Stimulated activated naive CD4-positive, alpha-beta T cell (primary cell): ENCODE measurements around the gene SLC1A2.

ENCODE experiments used
- DNase-seq, 6 experiments: peaks; one replicate each; lab custom pipeline; 2025; lab: John Stamatoyannopoulos, UW

SLC1A2 gene

DNA sequence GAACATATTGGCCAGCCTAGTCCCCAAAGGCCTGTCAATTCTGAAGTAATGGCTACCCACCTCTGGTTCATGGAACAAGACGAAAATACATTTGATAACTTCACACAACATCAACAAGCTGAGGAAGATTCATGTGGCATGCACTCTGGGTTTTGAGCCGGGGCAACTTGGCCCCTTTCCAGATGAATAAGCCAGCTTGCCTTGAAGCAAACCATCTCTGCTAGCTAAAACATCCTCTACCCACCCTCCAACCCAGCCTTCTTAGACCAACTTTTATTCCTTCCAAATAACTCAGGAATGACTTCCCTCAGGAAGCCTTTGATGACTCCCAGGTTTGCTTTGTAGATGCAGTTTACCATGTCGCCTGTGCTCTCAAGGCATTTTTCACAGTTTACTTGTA, 94.4 kb downstream of the SLC1A2 start:
- DNase-seq: no peak

DNA sequence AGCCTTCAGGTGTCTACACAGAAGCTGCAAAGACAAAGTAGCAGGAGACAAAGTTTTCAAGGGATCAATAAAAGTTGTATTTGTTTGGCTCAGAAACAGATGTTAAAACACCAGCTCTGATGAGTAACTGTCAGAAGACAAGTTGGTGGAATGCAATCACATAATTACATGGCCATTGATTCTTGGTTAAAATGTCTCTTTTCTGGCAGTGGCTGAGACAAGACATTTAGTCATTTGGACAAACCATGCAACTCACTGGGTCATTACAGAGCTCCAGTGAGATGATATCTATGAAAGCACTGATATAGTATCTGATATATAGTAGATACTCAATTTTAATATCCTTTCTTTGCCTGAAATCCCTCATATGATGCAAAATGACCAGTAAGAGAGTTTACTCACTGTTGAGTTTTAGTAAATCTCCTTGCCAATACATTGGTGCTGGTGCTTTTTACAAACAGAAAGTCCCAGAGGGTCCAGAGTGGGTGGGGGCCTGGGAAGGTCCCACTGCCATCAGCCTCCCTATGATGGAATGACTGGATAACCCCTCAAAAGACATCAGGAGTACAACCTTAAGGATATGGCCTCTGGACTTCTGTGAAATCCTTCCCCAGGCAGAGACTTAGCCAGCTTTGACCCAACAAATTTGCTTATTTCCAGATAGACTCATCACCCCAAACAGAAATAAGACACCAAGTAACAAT, 95.0 kb downstream of the SLC1A2 start:
- no peak for DNase-seq

DNA sequence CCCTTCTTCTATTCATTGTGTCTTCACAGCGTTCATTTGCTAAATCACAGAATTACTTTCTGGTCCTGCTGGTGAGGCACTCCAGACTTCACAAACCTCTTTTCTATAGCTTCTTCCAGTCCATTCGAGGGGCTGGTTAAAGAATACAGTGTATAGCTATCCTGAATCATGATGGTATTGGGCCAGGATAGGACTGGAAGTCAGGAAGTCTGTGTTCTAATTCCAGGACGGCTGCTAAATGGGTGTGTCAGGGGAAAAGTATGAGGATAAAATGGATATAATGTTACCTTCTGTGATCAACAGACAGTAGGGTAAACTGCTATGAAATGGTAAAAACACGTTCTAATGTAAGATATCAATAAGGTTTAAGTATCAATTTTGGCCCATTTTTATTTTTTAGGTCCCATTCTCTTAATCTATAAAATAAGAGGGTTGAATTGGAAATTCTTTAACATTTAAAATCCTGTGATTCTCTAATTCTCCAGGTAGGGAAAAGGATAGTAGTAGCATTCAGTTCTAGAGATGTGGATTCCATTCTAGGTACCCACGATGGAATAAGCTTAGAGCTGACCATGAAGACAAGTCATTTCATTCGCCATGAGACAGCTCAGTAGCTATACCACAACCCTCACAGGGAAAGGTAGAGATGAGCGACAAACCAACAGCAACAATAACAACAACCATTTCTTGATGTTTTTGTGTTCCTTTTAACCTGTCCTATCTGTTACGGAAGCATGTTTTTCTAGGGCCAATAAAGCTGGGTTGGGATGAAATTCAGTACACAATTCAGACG, 96.1 kb downstream of the SLC1A2 start:
- DNase-seq: no peak

DNA sequence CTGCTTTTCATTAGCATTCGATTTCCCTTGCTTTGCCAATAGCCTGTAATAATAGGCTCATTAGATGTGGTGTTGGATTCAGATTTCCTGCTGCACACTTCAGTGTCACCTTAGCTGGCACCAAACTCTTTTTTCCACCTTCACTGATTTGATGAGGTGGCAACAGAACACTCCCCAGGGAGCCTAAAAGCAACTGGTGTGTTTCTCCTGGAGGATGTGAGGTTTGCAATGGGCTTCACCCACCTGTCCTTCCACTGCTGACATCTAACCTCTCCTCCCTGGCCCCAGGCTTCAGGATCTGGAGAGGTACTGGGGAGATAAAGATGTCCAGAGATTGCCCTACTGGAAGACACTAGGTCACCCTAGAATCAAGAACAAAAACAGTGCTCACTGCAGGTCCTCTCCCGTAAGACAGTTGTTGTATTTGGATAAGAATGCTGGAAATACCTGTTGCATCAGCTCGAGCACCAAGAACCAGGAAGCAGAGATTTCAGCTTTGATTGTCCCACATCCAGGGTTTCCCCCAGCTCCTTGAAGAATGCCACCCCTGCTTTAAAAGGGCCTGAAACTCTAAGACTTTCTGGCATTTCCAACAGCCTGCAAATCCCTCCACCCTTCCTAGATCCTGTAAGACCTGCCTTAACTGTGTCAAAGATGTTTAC, 96.9 kb downstream of the SLC1A2 start:
- DNase-seq: no peak

DNA sequence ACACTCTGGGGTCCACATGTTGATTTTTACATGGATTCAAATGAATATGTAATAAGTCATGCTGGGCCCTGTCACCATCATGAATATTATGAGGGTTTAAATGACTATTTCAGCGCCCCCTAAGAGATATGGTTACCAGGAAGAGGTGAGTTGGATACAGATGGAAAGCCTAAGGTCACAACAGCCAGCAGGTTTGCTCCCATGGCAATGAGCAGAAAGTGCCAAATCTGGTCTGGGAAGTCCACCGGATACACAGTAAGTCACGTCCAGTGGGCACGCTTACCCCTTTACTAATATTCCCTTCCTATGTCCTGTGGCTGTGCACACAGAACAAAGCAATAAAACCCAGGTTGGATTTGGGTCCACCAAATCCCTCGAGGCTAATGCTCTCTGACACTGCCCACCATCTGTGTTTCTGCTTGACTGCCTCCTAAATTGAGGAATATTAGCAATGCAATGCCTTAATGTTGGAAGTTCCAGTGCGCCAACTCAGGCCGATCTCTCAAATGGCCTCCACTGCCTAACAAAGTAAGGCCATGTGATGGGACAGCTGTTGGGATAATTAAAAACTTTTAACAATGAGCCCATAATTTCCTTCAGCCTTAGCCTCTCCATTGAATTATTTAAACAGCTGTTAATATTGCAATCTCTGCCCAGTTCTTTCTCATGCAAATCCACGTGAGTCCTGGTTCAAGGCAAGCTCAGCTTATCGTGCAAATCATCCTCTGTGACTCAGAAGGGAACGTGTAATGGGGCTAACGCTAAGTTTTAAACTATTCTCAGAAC, 97.6 kb downstream of the SLC1A2 start:
- DNase-seq: no peak

DNA sequence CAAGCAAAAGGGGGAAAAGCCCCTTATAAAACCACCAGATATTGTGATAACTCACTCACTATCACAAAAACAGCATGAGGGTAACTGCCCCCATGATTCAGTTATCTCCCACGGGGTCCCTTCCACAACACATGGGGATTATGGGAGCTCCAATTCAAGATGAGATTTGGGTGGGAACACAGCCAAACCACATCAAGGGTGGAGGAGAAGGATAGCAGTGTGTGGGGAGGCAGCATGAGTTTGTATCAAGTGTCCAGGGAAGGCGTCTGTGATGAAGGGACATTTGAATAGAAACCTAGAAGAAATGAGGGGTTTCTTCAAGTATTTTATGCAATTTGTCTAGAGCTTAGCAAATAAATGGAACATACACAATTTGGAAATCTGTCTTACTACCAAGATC, 98.2 kb downstream of the SLC1A2 start:
- no peak for DNase-seq

DNA sequence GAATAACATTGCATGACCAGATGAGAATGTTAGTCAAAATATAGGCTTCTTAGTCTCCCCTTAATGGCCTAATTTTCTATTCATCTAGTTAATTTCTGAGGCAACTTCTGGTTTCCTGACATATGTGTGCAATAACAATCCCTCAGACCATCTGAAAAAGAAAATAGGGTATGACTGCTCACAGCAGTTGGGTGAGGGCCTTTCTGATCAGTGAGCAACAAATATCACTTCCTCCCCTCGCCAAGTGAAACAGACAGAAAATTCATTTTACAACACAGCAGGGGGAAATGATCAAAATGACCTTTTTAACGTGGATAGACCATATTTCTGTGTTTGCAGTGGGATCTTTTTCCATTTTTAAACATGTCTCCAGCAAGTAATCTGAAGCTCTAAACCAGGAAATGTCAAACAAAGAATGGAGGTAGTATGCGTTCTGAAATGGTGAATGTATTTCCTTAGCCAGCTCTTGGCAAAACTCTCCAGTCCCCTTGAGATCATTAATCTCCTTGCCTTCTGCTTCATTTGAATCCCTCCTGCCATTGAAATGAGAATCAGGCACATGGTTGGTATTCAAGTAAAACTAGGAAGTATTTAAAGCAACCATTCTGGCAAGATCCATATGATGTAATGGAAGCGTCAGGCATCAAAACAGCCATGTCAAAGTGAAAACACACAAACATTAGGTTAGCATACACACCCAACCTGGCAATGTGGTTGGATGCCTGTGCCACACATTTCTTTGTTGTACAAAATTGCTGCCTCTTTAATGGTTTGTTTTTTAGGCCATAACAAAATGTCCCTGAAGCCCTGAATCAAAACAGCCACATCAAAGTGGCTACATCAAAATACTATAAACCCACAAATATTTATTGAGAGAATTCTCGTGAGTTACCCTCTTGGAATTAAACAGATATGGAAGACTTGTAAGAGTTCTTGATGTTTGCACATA, 100.1 kb downstream of the SLC1A2 start:
- DNase-seq: no peak

DNA sequence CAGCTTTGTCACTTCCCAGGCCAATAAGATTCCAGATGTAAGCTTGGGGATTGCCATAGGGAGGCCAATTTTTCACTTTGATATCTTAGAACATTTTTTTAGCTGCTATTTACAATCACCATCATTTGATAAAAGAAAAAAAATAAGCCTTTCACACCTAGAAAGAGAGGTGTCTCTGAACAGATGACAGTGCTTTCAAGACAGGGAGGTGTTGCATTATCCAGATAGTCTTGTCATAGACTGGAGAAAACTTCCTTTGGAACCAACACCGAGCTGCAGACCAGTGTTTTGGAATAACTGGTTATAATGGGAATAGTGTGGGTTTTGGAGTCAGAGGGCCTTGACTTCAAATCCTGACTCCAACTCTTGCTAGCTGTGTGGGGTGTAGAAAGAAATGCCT, 101.0 kb downstream of the SLC1A2 start:
- DNase-seq: no peak

DNA sequence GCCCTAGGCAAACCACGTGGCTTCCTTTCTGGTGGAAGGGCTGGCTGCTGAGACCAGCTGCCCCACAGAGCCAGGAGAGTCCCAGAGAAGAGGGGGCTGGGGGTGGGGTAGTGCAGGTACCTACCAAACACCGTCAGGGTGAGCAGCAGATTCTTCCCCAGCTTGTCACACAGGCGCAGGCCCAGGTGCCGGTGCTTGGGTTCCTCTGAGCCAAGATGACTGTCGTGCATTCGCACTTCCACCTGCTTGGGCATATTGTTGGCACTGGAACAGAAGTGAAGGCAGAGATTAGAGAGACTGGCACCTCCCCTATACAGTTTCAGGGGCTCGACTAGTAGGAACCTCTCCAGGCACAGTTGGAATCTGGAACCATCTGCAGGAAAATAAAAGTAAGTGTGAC, 102.1 kb downstream of the SLC1A2 start:
- DNase-seq: no peak

DNA sequence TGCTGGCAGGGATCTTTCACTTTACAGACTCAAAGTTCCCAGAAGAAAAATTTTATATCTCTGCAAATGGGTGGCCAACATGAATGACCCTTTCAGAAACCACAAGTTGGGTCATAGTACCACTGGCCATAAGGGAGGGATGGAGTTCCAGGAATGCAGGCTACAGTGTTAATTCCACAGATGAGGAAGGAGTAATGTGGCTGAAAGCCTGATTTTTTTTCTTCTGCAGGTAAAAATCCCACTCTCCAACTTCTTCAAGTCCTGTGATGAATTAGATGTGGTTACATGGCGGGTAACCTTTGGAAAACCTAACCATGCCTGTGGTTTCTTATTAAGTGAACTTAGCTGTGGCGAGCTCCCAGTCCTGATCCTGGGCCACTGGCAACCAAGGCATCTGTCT, 103.2 kb downstream of the SLC1A2 start:
- no peak for DNase-seq

DNA sequence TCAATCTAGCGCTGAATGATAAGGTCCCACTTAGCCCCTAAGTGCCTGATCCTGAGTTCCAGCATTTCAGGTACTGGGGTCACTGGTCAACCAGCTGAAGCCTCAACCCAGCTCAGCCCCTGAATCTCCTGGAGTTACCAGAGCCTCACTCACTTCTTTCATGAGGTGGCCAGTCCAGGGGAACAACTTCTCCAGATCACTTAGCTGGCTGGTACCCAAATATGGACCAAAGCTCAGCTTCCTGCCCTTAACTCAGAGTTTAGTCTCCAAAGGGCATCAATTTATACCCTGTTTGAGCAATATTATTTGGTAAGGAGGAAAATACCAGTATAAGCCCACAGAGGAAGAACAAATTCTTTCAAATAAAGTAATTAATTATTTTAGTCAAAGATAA, 105.6 kb downstream of the SLC1A2 start:
- no peak for DNase-seq

DNA sequence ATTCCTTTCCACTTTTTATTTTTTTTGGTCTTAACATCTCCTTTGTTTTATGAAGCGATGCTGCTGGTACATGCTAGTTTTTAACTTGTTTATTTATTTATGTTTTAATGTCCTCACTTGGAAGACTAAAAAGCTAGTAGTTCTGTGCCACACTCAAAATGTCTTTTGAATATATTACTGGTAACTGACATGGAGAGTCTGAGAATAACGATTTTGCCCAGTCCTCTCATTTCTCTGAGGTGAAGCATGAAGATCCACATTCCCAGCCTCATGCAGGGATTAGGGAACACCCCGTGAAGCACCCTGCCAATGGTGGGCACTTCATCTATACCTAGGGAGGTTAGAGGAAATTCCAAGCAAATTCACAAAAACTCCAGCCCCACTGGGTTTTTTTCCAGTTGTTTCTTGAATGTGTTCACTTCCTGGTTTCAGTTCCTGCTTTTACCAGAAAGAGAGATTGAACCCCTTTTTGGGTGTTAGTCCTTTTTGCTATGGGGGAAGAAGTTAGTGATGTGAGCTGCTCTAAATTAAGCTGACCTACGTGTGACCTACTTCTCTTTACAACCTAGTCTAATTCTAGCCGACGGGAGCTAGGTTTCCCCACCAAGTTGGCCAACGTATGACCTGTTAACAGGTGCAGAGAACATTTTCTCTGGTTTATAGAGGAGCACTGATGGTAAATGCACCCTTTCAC, 106.1 kb downstream of the SLC1A2 start:
- DNase-seq: no peak

DNA sequence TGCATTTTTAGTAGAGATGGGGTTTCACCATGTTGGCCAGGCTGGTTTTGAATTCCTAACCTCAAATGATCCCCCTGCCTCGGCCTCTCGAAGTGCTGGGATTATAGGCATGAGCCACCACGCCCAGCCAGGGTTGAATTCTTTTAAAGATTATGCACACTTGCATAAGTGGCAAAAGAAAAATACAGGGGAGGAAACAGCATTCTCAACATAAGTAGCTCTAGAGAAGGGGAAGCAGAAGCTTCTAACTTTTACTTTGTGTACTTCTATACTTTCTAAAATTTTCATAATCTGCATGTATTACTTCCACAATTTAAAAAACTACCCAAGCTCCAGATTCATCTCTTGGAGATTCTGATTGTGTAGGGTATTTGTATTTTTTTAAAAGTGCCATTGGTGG, 108.0 kb downstream of the SLC1A2 start:
- DNase-seq: no peak

DNA sequence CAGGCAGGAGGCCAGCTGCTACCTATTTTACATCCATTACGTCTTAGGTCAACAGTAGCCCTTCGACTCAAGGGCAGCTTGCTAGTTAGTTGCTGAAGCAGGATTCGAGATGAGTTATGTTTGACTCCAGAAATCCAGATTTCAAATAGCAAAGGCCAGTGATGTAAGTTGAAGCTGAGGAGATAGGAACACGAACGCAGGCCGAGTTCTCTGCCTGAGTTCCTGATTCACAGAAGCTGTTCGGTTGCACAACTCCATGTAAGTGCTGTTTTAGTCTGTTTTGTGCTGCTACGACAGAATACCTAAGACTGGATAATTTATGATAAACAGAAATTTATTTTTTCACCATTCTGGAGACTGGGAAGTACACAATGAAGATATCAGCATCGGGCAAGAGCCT, 111.2 kb downstream of the SLC1A2 start:
- no peak for DNase-seq

DNA sequence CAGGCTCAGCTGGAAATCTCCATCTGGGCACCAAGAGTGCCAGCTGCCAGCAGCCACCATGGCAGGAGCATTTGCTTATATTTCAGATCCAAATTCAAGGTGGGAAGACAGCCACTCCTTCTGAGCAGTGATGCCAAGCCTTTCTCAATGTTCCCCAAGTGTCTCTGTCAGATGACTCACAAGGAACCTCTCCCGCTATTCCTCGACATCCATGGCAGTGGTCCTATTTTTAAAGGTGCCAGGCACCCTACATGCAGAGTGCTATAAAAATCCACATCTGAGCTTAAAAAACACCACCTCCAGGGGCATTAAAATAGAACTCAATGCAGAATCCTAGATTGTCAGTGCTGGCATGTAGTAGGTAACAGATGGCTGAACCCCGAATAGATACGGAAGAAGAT, 112.1 kb downstream of the SLC1A2 start:
- DNase-seq: no peak

DNA sequence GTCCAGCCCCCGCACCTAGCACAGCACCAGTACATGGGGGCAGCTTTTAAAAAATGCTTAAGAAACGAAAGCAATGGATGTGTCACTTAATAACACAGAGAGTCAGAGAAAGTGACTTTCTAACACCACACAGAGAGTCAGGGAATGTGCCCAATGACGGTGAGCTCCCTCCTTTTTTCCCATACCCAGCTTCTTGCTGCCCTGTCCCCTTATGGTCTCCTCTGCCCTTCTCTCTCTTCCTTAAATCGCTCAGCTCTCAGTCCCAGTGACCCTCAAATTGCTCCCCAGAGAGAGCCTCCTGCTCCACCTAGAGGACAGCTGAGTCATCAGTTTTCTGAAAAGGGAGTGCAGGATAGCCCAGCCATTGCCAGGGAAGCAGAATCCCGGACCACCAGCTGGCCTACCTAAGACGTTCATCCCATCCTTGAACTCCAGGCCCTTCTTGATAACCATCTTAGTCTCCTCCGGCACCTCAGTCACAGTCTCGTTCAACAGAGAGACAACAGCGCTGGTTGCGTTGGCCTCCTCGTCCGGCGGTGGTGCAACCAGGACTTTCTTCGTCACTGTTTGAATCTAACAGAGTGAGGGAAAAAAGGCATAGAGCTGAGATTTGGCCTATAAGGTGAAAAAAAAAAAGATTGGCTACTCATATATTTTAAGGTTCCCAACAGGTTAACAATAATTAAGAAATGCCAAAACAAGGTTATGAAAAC, 113.5 kb downstream of the SLC1A2 start:
- peak in 5 of 6 experiments; percentile 4 to 60 (median 18) for DNase-seq

DNA sequence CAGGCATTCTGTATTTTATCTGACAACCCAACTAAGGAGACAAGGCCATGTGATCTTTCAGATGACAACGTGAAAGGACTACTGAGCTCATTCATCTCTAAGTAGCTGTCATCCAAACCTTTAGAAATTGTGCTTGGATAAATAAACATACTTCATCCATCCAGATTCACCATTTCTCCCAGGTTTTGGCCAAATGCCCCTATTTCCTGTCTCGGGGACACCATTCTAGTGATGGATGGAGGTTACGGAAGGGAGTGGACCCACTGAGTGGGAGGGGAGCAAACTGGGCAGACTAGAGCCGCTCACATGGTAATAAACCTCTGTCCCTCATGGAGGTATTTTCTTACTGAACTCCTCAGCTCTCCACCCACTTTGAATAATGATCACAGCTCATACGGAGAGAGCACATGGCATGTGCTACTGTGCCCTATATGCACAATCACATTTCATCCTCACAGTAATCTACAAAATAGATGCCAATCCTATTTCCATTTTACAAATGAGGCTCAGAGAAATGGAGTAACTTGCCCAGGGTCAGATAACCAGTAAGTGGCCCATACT, 114.4 kb downstream of the SLC1A2 start:
- no peak for DNase-seq

DNA sequence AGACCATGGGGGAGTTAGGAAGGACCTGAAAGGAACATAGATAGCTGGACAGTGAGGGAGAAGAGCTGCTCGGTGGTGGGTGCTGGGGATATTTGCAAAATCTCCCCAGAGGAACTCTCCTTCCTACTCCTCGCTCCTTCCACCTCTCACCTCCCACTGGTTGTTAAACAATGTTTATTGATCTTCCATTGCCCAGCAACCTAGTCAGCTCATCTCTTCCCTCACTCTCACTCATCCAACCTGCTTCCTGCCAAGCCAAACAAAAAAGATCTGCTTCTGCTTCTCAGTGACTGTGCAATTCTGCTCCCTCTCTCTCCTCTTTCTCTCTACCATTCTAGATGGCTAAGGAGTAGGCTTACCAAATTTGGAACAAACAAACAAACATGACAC, 115.0 kb downstream of the SLC1A2 start:
- peak in 1 of 6 experiments; percentile 7 for DNase-seq

DNA sequence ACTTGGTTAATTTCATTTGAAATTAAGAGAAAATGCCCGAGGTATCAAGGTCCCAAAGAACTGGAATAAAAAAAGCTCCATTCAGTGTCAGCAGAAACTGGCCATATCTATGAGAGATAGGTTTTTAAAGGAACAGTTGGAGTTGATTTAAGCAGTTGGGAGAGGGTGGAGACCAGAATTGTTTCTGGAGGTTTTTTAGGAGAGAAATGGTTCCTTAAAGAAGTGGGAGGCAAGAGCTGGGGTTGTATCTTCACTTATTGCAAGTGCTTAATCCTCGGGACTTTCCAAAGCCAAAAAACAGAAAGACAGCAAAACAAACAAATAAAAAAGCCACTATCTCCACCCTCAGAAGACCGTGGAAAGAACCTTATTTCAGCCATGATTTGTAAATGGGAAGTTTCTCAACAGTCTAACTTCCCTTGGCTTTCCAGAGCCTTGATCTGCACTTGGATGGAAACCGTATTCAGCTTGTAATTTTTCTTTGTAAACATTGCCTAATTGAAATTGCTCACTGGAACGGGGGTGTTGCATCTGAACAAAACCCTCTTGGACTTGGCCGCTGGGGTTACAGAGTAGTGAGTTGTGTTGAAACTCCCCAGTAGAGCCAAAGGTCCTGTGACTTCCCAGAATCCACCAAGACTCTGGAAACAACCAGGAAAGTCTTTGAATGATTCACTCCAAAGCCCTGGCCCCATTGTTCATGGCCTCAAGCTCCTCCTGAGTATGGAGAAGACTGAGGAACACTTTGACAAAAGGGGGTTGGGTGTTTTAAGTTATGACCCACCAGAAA, 115.6 kb downstream of the SLC1A2 start:
- DNase-seq: no peak
